Stimulated activated CD4-positive, alpha-beta T cell treated with anti-CD3 and anti-CD28 coated beads, TNF-alpha, amount 100 ng/mL, for 1 hour (primary cell): ENCODE data around the gene SFXN5.
A peak's percentile ranks its signal among the peaks of the same experiment; 100 is the strongest.

ENCODE experiments used
- DNase-seq, 3 donors: peaks; one replicate each; pipeline ENCODE4 v3.0.0-alpha.2; 2020; ENCODE audit warnings: low read depth in 3 of 3, low spot score in 1 of 3

Gene SFXN5

GRCh38 chr2:72994991-72995380 lies 76.5 kb downstream of the SFXN5 start:
- DNase-seq: no peak

GRCh38 chr2:72994282-72994990 lies 77.1 kb downstream of the SFXN5 start:
- no peak for DNase-seq

- no peak for DNase-seq
Measured at GRCh38 chr2:72993933-72994280, 77.6 kb downstream of the SFXN5 start.

GRCh38 chr2:72993147-72993932 lies 78.2 kb downstream of the SFXN5 start:
- peak in 2 of 3 donors; percentile 13 to 19 for DNase-seq

GRCh38 chr2:72992734-72993102 lies 78.8 kb downstream of the SFXN5 start:
- no peak for DNase-seq

- DNase-seq: no peak
Measured at GRCh38 chr2:72991980-72992733, 79.4 kb downstream of the SFXN5 start.

- no peak for DNase-seq
Measured at GRCh38 chr2:72991439-72991725, 80.1 kb downstream of the SFXN5 start.

GRCh38 chr2:72990695-72991438 lies 80.6 kb downstream of the SFXN5 start:
- DNase-seq: no peak

GRCh38 chr2:72989770-72990556 lies 81.5 kb downstream of the SFXN5 start:
- DNase-seq: no peak

GRCh38 chr2:72988726-72989273 lies 82.7 kb downstream of the SFXN5 start:
- DNase-seq: no peak

GRCh38 chr2:72988041-72988440 lies 83.5 kb downstream of the SFXN5 start:
- no peak for DNase-seq

GRCh38 chr2:72985891-72986683 lies 85.4 kb downstream of the SFXN5 start:
- DNase-seq: no peak

- no peak for DNase-seq
Measured at GRCh38 chr2:72985136-72985535, 86.4 kb downstream of the SFXN5 start.

GRCh38 chr2:72984172-72984671 lies 87.3 kb downstream of the SFXN5 start:
- no peak for DNase-seq

GRCh38 chr2:72983500-72984161 lies 87.9 kb downstream of the SFXN5 start:
- no peak for DNase-seq

- no peak for DNase-seq
Measured at GRCh38 chr2:72982781-72983499, 88.6 kb downstream of the SFXN5 start.

- DNase-seq: no peak
Measured at GRCh38 chr2:72982219-72982618, 89.3 kb downstream of the SFXN5 start.

- no peak for DNase-seq
Measured at GRCh38 chr2:72981536-72981935, 90.0 kb downstream of the SFXN5 start.
